ENCODE data around the gene RBM5.

Gene RBM5

GRCh38 chr3:50163572-50164455 lies 75.1 kb downstream of the RBM5 start:
- DNase-seq: peak; percentile 68

DNA sequence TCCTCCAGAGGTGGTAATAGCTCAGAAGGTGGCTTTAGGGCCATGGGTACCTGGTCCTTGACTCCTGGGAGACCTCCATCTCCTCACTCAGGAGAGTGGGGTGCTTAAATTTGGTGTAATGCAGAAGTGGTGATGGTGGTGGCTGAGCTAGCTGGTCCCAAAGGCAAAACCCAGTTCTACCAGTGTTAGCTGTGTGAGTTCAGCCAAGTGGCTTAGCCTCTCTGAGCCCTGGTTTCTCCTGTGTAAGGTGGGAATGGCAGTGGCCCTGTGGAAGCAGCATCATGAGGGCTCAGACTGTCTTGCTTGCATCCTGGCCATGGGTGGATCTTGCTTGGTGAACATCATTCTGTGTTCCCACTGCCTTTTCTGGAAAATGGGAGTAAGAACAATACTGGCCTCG lies 75.8 kb downstream of the RBM5 start:
- no peak for DNase-seq

DNA sequence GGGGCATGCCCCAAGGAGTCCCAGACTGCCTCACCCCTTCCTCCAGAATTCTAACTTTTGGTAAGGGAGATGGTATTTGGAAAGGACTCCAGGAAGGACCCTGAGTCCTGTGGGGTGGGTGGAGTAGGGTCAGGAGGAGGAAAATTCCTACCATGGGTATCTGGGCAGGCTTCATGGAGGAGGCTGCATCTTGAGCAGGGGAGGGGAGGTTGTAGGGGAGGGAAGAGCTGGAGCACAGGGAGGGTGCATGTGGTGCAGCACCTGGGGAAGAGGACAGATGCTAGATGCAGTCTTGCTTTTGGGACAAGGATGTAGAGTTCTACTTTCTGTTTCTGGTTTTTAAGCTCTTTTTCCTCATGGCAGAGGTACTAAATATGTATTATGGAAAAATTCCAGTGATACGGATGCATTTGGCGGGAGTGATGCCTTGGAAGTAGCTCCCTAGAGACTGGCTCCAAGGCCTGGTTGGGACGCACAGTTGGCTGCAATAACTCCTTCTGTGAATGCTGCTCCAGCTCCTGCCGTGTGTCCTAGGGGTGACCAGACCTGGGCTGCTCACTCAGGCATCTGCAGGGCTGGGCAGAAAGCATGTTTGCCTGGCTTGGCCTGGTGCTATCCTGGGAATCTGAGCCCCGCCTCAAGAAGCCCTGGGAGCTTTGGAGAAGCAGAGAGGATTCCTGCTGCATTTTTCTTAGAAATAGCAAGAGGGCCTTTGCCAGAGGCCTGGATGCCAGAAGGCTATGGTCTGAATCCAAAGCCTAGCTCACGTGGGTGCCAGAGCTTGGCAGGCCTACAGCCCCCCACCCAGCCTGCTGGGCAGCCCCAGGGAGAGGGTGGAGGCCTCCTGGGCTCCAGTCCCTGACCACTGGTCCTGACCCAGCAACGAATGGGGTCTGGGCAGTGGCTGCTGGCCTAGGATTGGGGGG lies 76.5 kb downstream of the RBM5 start:
- DNase-seq: no peak

DNA sequence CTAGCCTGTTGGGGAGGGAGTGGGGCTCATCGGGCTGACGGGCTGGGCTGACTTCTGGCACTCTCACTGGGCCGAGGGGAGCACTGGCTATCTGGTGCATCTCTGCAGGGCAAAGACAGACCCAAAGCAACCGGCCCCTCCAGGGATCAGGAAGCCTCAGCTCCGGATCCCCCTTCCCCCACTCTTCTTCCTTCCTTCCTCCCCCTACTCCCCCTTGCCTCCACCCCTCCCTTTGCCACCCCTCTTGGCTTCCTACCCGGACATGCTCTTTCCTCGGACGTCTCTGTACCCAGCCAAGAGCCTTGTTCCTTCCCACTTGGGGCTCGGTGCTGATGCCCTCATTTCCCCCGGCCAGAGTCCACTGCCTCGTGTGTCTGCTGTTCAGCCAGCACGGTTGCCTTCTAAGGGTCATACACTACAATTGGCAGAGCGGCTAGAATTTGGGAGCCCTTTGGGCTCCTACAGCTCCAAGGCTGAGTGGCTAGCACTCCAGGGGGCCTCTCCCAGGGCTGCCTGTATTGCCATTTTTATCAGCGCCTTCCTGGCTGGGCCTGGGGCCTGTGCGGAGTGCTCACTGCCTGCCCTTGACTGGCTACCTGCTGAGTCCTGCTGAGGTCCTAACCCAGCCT lies 77.3 kb downstream of the RBM5 start:
- DNase-seq: no peak

DNA sequence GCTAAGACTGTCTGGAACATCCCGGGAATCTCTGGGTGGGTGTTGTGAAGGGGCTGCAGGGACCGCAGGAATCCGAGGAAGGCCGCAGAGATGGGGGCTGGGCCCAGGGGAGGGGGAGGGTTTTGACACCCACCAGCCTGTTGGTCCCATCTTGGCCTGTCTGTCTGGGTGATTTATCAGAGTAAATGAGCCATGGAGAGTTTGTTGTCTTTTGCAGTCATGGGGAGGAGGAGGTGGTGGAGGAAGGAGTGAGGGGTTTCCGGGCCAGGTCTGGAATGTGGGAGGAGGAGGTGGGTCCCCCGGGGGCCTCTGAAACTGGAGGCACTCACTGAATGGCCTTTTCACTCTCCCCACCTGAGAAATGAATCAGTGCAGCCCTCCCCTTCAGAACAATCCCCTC lies 77.9 kb downstream of the RBM5 start:
- DNase-seq: no peak

- peak; percentile 10 for DNase-seq
Observed at GRCh38 chr3:50167069-50167840, 78.5 kb downstream of the RBM5 start.

GRCh38 chr3:50167841-50168209 lies 79.1 kb downstream of the RBM5 start:
- no peak for DNase-seq

DNA sequence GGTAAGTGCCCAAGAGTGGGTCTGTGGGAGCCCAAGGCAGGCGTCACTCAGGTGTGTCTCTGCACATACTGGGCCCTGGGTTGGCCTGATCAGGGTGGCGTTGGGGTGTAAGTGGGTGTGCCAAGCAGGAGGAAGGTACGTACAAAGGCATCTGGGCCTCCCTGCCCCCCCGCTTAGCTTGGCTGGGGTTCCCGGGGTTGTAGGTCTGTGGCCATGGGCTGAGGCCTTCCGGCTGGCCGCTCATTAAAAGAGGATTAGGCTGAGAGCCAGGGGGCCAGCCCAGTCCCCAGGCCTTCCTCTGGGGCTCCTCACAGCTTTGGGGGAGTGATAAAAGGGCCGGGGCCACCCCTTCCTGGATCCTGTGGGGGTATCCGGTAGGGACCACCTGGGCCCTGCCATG lies 79.7 kb downstream of the RBM5 start:
- DNase-seq: no peak
